A673 (cell line): ENCODE results near the gene FARP2.
"Not testable (repeated sequence)": the region's sequence is repeated elsewhere in the genome, so short reads cannot be mapped to it uniquely, and the experiment has no call there.

Experiments
- CTCF ChIP-seq: fragments of 300-800, 200-600 bp; sonication (generic); conservative IDR thresholded peaks from 2 replicates; pipeline ENCODE4 v1.5.1; 2017; ENCODE audit warnings: low read depth, mild to moderate bottlenecking, antibody characterized with exemption, low read length, moderate library complexity, mixed read lengths
- EZH2 ChIP-seq: fragments of 200-600 bp; sonication (generic); IDR thresholded peaks from 2 replicates; pipeline ENCODE4 v1.6.1; 2017; ENCODE audit warnings: borderline replicate concordance, low read depth, mild to moderate bottlenecking, mixed read lengths, antibody characterized with exemption, low read length; ENCODE audit not compliant: poor library complexity, severe bottlenecking

GRCh38 chr2:241396809-241397208 is 40.7 kb downstream of the FARP2 start:
- not testable (repeated sequence) for TF ChIP-seq CTCF, EZH2
